ENCODE results near the gene NCKAP5L. TPM values are rescaled to one million over a fixed set of nuclear protein-coding genes. Genes with fewer than 3 reads are reported as not detected.

The NCKAP5L gene
- total and polyA plus RNA-seq, 9 of the 15 experiments (the other 6 are each of a cell fraction or from before 2014, with no cell fraction given): 0.01 to 14.4 (median 3.7) TPM

DNA sequence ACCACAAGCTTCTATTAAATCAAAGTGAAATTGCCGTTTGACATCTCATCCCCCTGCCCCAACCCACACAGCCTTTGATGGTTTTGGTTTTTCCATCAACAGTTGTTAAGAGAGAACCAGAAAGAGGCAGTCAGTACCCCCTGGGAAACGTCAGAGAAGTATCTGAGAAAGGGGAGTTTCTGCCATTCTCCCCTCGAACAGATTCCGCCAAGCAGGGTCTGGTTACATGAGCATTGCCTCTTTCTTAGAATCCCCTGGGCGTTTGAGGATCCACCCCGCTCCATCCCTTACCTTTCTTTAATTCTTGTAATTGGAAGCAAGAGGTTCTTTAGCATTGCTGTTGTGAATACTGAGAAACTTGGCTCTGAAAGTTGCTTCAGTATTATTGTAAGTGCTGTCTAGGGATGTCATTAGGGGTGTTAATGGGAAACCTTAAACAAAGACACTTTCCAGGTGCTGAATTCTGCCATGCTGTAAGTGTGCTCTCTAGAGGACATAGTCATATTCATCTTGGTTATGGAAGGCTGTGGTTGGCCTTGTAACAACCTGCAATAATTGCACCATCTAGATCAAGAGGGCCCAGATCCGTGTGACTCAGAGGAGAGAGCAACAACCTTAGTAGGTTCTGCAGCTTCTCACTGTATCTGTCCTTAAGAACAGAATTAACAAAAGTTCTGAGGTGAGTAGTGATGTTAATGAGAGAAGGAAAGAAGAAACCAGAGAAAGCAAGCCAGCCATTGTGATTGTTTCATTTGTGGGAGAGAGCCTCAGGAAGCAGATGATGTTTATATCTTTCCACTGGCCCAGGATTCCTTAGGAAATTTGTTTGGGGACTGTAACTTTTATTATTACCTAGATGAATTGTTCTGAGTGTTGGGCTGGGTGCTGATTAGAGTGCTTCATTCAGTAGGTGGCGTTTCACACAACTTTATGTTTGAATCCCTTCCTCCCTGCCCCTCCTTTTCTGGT lies 77.9 kb downstream of the NCKAP5L start (continued):
- TF ChIP-seq, protein P1, sequence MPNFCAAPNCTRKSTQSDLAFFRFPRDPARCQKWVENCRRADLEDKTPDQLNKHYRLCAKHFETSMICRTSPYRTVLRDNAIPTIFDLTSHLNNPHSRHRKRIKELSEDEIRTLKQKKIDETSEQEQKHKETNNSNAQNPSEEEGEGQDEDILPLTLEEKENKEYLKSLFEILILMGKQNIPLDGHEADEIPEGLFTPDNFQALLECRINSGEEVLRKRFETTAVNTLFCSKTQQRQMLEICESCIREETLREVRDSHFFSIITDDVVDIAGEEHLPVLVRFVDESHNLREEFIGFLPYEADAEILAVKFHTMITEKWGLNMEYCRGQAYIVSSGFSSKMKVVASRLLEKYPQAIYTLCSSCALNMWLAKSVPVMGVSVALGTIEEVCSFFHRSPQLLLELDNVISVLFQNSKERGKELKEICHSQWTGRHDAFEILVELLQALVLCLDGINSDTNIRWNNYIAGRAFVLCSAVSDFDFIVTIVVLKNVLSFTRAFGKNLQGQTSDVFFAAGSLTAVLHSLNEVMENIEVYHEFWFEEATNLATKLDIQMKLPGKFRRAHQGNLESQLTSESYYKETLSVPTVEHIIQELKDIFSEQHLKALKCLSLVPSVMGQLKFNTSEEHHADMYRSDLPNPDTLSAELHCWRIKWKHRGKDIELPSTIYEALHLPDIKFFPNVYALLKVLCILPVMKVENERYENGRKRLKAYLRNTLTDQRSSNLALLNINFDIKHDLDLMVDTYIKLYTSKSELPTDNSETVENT (CRISPR knock-in tag; IDR thresholded peaks at IDR 0.05): no peak
- no peak for TF ChIP-seq BRD4 (IDR thresholded peaks at IDR 0.05)
- no peak for TF ChIP-seq SREBF2 (CRISPR knock-in tag; IDR thresholded peaks at IDR 0.05)
- no peak for TF ChIP-seq ZBED1 (IDR thresholded peaks at IDR 0.05)
- TF ChIP-seq ESRRA (IDR thresholded peaks at IDR 0.05; ENCODE audit: borderline replicate concordance, low read depth): peak; percentile 57; the same call in 1 of the 2 replicates
- TF ChIP-seq, protein P2, sequence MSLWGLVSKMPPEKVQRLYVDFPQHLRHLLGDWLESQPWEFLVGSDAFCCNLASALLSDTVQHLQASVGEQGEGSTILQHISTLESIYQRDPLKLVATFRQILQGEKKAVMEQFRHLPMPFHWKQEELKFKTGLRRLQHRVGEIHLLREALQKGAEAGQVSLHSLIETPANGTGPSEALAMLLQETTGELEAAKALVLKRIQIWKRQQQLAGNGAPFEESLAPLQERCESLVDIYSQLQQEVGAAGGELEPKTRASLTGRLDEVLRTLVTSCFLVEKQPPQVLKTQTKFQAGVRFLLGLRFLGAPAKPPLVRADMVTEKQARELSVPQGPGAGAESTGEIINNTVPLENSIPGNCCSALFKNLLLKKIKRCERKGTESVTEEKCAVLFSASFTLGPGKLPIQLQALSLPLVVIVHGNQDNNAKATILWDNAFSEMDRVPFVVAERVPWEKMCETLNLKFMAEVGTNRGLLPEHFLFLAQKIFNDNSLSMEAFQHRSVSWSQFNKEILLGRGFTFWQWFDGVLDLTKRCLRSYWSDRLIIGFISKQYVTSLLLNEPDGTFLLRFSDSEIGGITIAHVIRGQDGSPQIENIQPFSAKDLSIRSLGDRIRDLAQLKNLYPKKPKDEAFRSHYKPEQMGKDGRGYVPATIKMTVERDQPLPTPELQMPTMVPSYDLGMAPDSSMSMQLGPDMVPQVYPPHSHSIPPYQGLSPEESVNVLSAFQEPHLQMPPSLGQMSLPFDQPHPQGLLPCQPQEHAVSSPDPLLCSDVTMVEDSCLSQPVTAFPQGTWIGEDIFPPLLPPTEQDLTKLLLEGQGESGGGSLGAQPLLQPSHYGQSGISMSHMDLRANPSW (CRISPR knock-in tag; IDR thresholded peaks at IDR 0.05): no peak
- TF ChIP-seq ETS2 (tag; IDR thresholded peaks at IDR 0.05; ENCODE audit: borderline replicate concordance, poor library complexity, severe bottlenecking): no peak
- TF ChIP-seq ZNF212 (CRISPR knock-in tag; IDR thresholded peaks at IDR 0.05): no peak
- no peak for TF ChIP-seq HIVEP1 (CRISPR knock-in tag; IDR thresholded peaks at IDR 0.05)
- TF ChIP-seq BHLHE40 (IDR thresholded peaks at IDR 0.05; ENCODE audit: low read length): no peak
- peak; percentile 58; the same call in 1 of the 2 replicates for TF ChIP-seq L3MBTL2 (IDR thresholded peaks at IDR 0.05)
- no peak for TF ChIP-seq NCOA6 (IDR thresholded peaks at IDR 0.05)
- no peak for TF ChIP-seq ZKSCAN3 (CRISPR knock-in tag; IDR thresholded peaks at IDR 0.05)
- TF ChIP-seq EHMT2 (IDR thresholded peaks at IDR 0.05): no peak; the same call in 1 of the 2 replicates
- peak; percentile 36; the same call in 1 of the 2 replicates for TF ChIP-seq TOE1 (IDR thresholded peaks at IDR 0.05; ENCODE audit: borderline replicate concordance)
- TF ChIP-seq TOE1 (CRISPR knock-in tag; IDR thresholded peaks at IDR 0.05; ENCODE audit: borderline replicate concordance, low read depth): no peak
- no peak for TF ChIP-seq PHB (CRISPR knock-in tag; IDR thresholded peaks at IDR 0.05)
- no peak for TF ChIP-seq CHD1 (IDR thresholded peaks at IDR 0.05; ENCODE audit: low read length)
- no peak for TF ChIP-seq ZNF143 (CRISPR knock-in tag; IDR thresholded peaks at IDR 0.05)
- TF ChIP-seq, protein P3, sequence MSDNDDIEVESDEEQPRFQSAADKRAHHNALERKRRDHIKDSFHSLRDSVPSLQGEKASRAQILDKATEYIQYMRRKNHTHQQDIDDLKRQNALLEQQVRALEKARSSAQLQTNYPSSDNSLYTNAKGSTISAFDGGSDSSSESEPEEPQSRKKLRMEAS (CRISPR knock-in tag; IDR thresholded peaks at IDR 0.05): no peak
- TF ChIP-seq, protein P4, sequence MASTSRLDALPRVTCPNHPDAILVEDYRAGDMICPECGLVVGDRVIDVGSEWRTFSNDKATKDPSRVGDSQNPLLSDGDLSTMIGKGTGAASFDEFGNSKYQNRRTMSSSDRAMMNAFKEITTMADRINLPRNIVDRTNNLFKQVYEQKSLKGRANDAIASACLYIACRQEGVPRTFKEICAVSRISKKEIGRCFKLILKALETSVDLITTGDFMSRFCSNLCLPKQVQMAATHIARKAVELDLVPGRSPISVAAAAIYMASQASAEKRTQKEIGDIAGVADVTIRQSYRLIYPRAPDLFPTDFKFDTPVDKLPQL (IDR thresholded peaks at IDR 0.05; ENCODE audit: extremely low read depth, insufficient read length): no peak
- TF ChIP-seq, protein P5, sequence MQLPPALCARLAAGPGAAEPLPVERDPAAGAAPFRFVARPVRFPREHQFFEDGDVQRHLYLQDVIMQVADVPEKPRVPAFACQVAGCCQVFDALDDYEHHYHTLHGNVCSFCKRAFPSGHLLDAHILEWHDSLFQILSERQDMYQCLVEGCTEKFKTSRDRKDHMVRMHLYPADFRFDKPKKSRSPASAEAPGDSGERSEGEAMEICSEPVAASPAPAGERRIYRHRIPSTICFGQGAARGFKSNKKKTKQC (CRISPR knock-in tag; IDR thresholded peaks at IDR 0.05): no peak

All from K562 (cell line).